Progenitor cell of endocrine pancreas (in vitro differentiated cells): ENCODE results near the gene TPCN1. TPM values are rescaled to one million over a fixed set of nuclear protein-coding genes. Genes with fewer than 3 reads are reported as not detected.

Experiments
- DNase-seq: peaks from one replicate; pipeline ENCODE4 v3.0.0; 2021; ENCODE audit warnings: low spot score; ENCODE audit not compliant: unreplicated experiment
- H3K27ac Mint-ChIP-seq: 2 replicates; pipeline ENCODE4 v1.8.0; 2021; ENCODE audit warnings: mild to moderate bottlenecking, moderate library complexity, mixed read lengths
- H3K27me3 Mint-ChIP-seq: 2 replicates; pipeline ENCODE4 v1.8.0; 2021; ENCODE audit warnings: mixed read lengths
- H3K36me3 Mint-ChIP-seq: 2 replicates; pipeline ENCODE4 v1.8.0; 2022; ENCODE audit warnings: mixed read lengths; ENCODE audit not compliant: insufficient read depth
- H3K4me1 Mint-ChIP-seq: 2 replicates; pipeline ENCODE4 v1.8.0; 2021; ENCODE audit warnings: low read depth, mixed read lengths
- H3K4me3 Mint-ChIP-seq: 2 replicates; pipeline ENCODE4 v1.8.0; 2021; ENCODE audit warnings: low read depth, mild to moderate bottlenecking, moderate library complexity, mixed read lengths
- H3K9me3 Mint-ChIP-seq: 2 replicates; pipeline ENCODE4 v1.8.0; 2021; ENCODE audit warnings: low read depth, mixed read lengths
- total RNA-seq: library from RNA; stranded (reverse); gene quantifications from 2 replicates; pipeline ENCODE4 v1.2.1, GENCODE V29; 2021
- TF ChIP-seq, protein P1 (sequence below): fragments of 200-600 bp; sonication (generic); IDR thresholded peaks from one replicate; pipeline ENCODE4 v1.5.0; 2021; ENCODE audit warnings: antibody characterized with exemption, mild to moderate bottlenecking; ENCODE audit not compliant: unreplicated experiment

TPCN1 gene
- total RNA-seq, 1 donor from 2014 or later, result 34.1 TPM

DNA sequence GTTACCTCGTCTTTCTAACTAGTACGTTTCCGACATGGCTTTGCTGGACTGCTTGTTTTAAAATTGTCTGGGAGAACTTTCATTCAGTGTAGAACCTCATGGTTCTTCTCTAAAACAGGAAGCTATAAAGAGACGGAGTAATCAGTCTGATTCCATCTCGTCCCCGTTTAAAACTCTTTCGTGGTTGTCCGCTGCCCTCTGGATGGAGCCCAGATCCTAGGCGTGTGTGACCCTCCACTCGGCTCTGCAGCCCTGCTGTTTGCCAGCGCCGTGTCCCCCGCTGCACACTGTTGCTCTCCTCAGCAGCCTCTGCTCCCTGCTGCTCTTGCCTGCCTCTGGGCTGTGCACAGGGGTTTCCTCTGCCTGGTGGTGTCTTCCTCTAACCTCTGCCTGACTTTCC lies 63.5 kb downstream of the TPCN1 start:
- Mint-ChIP-seq H3K4me1 (no peaks in the 10 kb centered on the region), H3K36me3 (peaks cover 2% of the 10 kb centered on the region), H3K27ac (no peak overlapping the region), H3K4me3 (no peak overlapping the region), H3K27me3 (no peaks in the 10 kb centered on the region), H3K9me3 (no peaks in the 10 kb centered on the region)
- DNase-seq, result no peak
- TF ChIP-seq, protein P1, sequence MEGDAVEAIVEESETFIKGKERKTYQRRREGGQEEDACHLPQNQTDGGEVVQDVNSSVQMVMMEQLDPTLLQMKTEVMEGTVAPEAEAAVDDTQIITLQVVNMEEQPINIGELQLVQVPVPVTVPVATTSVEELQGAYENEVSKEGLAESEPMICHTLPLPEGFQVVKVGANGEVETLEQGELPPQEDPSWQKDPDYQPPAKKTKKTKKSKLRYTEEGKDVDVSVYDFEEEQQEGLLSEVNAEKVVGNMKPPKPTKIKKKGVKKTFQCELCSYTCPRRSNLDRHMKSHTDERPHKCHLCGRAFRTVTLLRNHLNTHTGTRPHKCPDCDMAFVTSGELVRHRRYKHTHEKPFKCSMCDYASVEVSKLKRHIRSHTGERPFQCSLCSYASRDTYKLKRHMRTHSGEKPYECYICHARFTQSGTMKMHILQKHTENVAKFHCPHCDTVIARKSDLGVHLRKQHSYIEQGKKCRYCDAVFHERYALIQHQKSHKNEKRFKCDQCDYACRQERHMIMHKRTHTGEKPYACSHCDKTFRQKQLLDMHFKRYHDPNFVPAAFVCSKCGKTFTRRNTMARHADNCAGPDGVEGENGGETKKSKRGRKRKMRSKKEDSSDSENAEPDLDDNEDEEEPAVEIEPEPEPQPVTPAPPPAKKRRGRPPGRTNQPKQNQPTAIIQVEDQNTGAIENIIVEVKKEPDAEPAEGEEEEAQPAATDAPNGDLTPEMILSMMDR, result no peak

DNA sequence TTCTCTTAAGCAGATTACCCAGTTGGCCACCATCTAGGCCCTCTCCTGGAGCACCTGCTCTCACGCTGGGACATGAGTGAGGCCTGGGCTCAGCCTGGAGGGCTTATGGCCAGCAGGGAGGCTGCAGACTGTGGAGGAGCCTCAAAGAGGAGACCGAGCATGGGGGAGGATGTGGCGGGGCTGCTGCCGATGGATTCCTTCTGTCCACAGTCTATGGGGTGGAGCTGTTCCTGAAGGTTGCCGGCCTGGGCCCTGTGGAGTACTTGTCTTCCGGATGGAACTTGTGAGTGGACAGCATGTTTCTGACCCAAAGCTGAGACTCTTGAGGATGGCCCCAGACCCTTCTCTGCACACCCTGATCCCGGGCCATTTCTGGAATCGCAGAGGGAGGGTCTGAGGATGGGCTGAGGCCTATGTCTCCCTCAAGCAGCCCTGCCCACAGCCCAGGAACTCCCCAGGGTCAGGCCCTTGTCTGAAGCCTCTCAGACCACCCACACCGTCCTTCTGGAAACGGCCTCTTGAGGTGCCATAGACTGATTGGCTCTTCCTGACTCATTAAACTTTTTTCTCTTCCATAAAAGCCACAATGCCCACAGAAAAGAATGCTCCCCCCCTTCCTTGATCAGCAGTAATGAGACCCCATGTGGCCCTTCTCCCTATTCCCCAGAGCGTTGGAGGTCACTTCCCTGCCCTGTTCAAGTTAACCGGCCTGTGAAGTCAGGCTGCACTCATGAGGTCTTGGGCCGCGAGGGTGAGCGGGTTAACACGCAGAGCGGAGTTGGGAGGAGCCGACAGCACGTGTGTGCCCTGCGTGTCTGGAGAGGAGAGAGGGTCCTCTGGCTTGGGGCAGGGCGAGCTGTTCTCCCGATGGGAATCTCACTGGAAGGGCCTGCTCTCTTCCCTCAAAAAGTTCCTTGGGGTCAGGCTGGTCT lies 64.7 kb downstream of the TPCN1 start:
- Mint-ChIP-seq H3K9me3 (no peaks in the 10 kb centered on the region), H3K36me3 (no peaks in the 10 kb centered on the region), H3K4me1 (no peaks in the 10 kb centered on the region), H3K4me3 (no peak overlapping the region), H3K27ac (no peak overlapping the region), H3K27me3 (no peaks in the 10 kb centered on the region)
- no peak for DNase-seq
- TF ChIP-seq, protein P1, result no peak

DNA sequence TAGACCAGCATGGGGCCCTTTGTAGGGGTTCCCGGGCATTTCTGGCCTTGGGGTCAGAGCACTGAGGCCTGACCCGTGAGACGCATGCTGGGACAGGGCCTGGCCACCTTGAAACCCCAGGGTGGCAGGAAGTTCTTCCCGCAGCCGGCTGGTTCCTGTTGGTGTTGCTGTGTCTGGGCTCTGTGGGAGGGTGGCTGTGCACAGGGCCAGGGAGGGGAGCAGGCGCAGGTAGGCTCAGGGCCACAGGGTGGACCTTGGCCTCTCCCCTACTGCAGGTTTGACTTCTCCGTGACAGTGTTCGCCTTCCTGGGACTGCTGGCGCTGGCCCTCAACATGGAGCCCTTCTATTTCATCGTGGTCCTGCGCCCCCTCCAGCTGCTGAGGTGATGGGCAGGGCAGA lies 65.4 kb downstream of the TPCN1 start:
- TF ChIP-seq, protein P1, result no peak
- DNase-seq, result no peak
- H3K36me3 Mint-ChIP-seq, result no peaks in the 10 kb centered on the region
- H3K27me3 Mint-ChIP-seq, result no peaks in the 10 kb centered on the region
- H3K4me1 Mint-ChIP-seq, result no peaks in the 10 kb centered on the region
- no peaks in the 10 kb centered on the region for H3K9me3 Mint-ChIP-seq
- H3K27ac Mint-ChIP-seq, result no peak overlapping the region
- H3K4me3 Mint-ChIP-seq, result no peak overlapping the region

DNA sequence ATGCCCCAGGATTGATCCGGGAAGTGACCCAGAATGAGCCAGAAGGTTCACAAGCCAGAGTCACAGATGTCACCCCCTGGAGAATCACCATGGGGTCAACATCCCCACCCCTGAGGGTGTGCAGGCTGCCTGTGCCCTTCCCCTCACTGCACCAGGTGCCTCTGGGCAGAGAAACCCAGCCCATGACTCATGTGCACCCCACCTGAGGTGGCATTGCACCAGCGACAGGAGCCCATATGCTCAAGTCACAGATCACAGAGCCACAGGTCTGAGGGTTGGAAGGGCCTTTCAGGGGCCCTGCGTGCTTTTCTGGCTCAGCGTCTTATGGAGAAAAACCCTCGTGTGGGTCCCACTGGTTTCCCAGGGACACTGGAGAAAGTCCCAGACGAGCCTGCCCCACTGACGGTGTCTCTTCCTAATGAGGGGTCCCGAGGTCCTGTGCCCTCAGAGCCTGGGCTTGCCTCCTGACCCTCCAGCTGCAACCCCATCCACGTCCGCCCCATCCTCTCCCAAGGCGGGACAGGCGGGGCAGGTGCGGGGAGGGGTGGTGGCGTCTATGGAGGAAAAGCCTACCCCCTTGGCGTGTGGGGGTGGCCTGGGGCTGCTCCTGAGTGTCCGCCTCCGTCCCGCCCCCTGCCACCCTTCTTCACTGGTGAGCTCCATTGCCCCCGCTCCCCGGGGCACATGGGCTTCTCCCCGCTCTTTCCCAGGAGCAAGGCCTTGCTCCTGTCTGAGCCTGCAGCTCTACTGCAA lies 66.1 kb downstream of the TPCN1 start:
- Mint-ChIP-seq H3K4me1 (no peaks in the 10 kb centered on the region), H3K27ac (no peak overlapping the region), H3K9me3 (no peaks in the 10 kb centered on the region), H3K4me3 (no peak overlapping the region), H3K27me3 (no peaks in the 10 kb centered on the region), H3K36me3 (peaks cover 1% of the 10 kb centered on the region)
- TF ChIP-seq, protein P1, result no peak
- no peak for DNase-seq

DNA sequence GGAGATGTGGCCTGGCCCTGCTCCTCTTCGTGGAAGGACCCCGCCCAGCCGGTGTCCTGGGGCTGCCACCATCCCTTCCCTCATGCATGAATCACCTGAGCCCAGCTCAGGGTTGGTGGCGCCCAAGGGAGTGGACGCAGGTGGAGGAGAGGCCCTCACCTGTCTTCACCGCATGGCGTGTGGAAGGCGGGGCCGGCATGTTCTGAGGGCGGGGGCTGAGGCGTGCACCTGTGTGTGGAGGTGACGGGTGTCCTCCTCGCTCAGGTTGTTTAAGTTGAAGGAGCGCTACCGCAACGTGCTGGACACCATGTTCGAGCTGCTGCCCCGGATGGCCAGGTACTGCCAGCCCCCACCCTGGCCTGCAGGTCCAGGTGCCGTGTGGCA lies 66.6 kb downstream of the TPCN1 start:
- no peaks in the 10 kb centered on the region for H3K9me3 Mint-ChIP-seq
- TF ChIP-seq, protein P1, result no peak
- no peaks in the 10 kb centered on the region for H3K27me3 Mint-ChIP-seq
- peaks cover 1% of the 10 kb centered on the region for H3K36me3 Mint-ChIP-seq
- no peak overlapping the region for H3K4me3 Mint-ChIP-seq
- no peak overlapping the region for H3K27ac Mint-ChIP-seq
- H3K4me1 Mint-ChIP-seq, result no peaks in the 10 kb centered on the region
- no peak for DNase-seq
